SW 1271 (cell line): ENCODE measurements around the gene OSBP2.

ENCODE experiments used
- DNase-seq, 2 experiments: peaks; one replicate each; lab custom pipeline; 2025; lab: John Stamatoyannopoulos, UW

OSBP2 gene

GRCh38 chr22:30810105-30810504 is 115.4 kb downstream of the OSBP2 start:
- DNase-seq = no peak

- DNase-seq = no peak
Observed at GRCh38 chr22:30813936-30814335, 119.3 kb downstream of the OSBP2 start.

GRCh38 chr22:30816413-30816812 is 121.7 kb downstream of the OSBP2 start:
- DNase-seq = no peak

- no peak for DNase-seq
Observed at GRCh38 chr22:30821381-30821780, 126.7 kb downstream of the OSBP2 start.

GRCh38 chr22:30821863-30822215 is 127.2 kb downstream of the OSBP2 start:
- no peak for DNase-seq

- no peak for DNase-seq
Observed at GRCh38 chr22:30822216-30823014, 127.7 kb downstream of the OSBP2 start.

- no peak for DNase-seq
Observed at GRCh38 chr22:30823015-30823370, 128.3 kb downstream of the OSBP2 start.

GRCh38 chr22:30824096-30824495 is 129.4 kb downstream of the OSBP2 start:
- no peak for DNase-seq

GRCh38 chr22:30824711-30825110 is 130.0 kb downstream of the OSBP2 start:
- no peak for DNase-seq

- no peak for DNase-seq
Observed at GRCh38 chr22:30825711-30826505, 131.2 kb downstream of the OSBP2 start.

- DNase-seq = no peak
Observed at GRCh38 chr22:30826670-30827355, 132.1 kb downstream of the OSBP2 start.

GRCh38 chr22:30827646-30828045 is 133.0 kb downstream of the OSBP2 start:
- no peak for DNase-seq

GRCh38 chr22:30828187-30829155 is 133.8 kb downstream of the OSBP2 start:
- no peak for DNase-seq

- DNase-seq = peak; percentile 49 to 75
Observed at GRCh38 chr22:30829901-30830550, 135.4 kb downstream of the OSBP2 start.

- DNase-seq = peak; percentile 61 to 68
Observed at GRCh38 chr22:30830907-30831306, 136.2 kb downstream of the OSBP2 start.

- no peak for DNase-seq
Observed at GRCh38 chr22:30832407-30832987, 137.8 kb downstream of the OSBP2 start.

- no peak for DNase-seq
Observed at GRCh38 chr22:30833322-30833721, 138.6 kb downstream of the OSBP2 start.

- no peak for DNase-seq
Observed at GRCh38 chr22:30837531-30837930, 142.9 kb downstream of the OSBP2 start.

GRCh38 chr22:30838111-30838510 is 143.4 kb downstream of the OSBP2 start:
- no peak for DNase-seq

GRCh38 chr22:30841273-30841672 is 146.6 kb downstream of the OSBP2 start:
- DNase-seq = no peak

- DNase-seq = no peak
Observed at GRCh38 chr22:30843245-30843644, 148.6 kb downstream of the OSBP2 start.
